Skeletal muscle satellite cell (primary cell): ENCODE results near the gene SURF4.
"Not testable (repeated sequence)": the region's sequence is repeated elsewhere in the genome, so short reads cannot be mapped to it uniquely, and the experiment has no call there.

Source experiments
- H3K27me3 ChIP-seq: 2 replicates; pipeline ENCODE4 v1.7.0; 2013; ENCODE audit warnings: low read length; ENCODE audit not compliant: control insufficient read depth, insufficient read depth
- H3K36me3 ChIP-seq: 2 replicates; pipeline ENCODE4 v1.7.0; 2013; ENCODE audit warnings: mild to moderate bottlenecking, control low read depth, low read length; ENCODE audit not compliant: insufficient read depth
- H3K4me1 ChIP-seq: 2 replicates; pipeline ENCODE4 v1.7.0; 2013; ENCODE audit warnings: low read length; ENCODE audit not compliant: control insufficient read depth, insufficient read depth
- H3K4me2 ChIP-seq: 2 replicates; pipeline ENCODE4 v1.7.0; 2013; ENCODE audit warnings: mild to moderate bottlenecking, low read length
- H3K4me3 ChIP-seq: 2 replicates; pipeline ENCODE4 v1.7.0; 2013; ENCODE audit warnings: low read length
- H3K9ac ChIP-seq: 2 replicates; pipeline ENCODE4 v1.7.0; 2013; ENCODE audit warnings: mild to moderate bottlenecking, low read depth, low read length, moderate library complexity
- H3K9me3 ChIP-seq: replicated peaks from 2 replicates; pipeline ENCODE4 v1.7.0; 2013; ENCODE audit warnings: mild to moderate bottlenecking, control low read depth, low read length

Gene SURF4

DNA sequence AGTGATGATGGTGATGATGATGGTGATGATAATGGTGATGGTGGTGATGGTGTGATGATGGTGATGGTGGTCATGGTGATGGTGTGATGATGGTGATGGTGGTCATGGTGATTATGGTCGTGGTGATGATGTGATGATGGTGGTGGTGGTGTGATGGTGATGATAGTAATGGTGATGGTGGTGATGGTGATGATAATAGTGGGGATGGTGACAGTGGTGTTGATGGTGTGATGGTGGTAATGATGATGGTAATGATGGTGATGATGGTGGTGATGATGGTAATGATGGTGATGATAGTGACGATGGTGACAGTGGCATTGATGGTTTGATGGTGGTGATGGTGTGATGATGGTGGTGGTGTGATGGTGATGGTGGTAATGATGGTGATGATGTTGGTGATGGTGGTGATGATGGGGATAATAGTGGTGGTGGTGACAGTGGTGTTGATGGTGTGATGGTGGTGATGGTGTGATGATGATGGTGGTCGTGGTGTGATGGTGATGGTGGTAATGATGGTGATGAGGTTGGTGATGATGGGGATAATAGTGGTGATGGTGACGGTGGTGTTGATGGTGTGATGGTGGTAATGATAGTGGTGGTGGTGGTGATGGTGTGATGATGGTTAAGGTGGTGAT lies 6.8 kb upstream of the SURF4 start:
- H3K36me3 ChIP-seq, result no peaks in the 10 kb centered on the region
- peaks cover 7% of the 10 kb centered on the region for H3K4me1 ChIP-seq
- H3K27me3 ChIP-seq, result no peaks in the 10 kb centered on the region

DNA sequence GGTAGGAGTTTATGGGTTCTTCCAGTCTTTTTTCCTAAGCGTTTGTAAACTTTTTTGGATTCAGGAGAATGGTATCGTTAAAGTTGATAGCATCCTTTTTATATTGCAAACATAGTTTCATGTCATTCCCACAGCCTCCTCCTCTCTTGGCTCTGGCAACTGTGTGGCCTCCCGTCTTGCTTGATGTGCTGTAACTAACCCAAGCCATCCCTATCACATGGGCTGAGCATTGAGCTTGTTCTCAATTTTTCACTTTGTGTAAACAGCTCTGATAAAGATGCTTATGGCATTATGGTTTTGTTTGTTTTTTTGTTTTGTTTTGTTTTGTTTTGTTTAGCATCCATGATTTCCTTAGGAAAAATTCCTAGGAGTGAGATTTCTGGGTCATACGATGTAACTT lies 4.9 kb upstream of the SURF4 start:
- Histone ChIP-seq H3K9ac (no peak overlapping the region), H3K27me3 (no peaks in the 10 kb centered on the region), H3K4me1 (peaks cover 16% of the 10 kb centered on the region), H3K36me3 (no peaks in the 10 kb centered on the region), H3K4me2 (no peak overlapping the region), H3K9me3 (no peaks in the 10 kb centered on the region), H3K4me3 (no peak overlapping the region)

More for the DNA sequence above, 6.8 kb upstream of the SURF4 start:
- Histone ChIP-seq H3K4me3 (no peak overlapping the region), H3K4me2 (no peak overlapping the region), H3K9me3 (no peaks in the 10 kb centered on the region), H3K9ac (no peak overlapping the region)

DNA sequence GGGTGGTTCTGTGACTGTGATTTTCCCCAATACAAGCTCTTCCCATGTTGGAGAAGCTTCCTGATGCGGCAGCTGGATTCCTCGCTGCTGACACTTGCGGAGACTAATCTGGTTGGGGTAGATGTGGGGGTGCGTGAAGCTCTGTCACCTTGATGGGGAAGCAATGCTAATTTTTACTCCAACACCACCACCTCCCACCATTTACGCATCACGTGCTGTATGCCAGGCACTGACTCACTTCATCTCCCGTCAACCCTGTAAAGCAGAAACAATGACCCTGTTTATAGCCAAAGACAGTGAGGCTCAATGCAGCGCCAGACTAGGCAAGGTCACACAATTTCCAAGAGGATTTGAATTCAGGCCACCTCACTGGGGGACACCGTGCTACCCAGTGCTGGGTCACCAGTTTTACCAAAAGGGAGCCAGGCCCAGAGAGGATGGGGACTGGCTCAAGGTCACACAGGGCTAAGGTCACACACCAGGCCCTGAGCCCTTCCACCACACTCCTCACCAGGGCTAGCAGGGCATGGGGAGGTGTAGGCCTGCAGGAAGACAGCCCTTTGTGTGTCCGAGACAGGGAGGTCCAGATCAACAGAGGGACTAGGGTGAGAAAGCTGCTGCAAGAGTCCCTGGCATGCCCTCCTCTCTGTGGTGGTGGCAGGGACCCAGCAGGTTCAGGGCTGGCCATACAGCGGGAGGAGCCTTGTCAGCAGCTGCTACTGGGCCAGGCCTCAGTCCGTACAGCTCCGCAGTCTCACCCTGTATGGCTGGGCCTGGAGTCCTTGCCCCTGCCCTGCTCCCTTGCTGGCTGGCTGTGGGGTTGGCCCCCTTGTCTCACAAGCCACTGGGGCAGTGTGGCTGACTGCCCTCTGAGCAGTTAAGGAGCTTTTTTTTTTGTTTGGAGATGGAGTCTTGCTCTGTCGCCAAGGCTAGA lies 3.6 kb upstream of the SURF4 start:
- Histone ChIP-seq H3K36me3 (no peaks in the 10 kb centered on the region), H3K9ac (no peak overlapping the region), H3K27me3 (no peaks in the 10 kb centered on the region), H3K9me3 (no peaks in the 10 kb centered on the region), H3K4me2 (no peak overlapping the region), H3K4me3 (no peak overlapping the region), H3K4me1 (peaks cover 16% of the 10 kb centered on the region)

- H3K9me3 ChIP-seq, result no peaks in the 10 kb centered on the region
- no peak overlapping the region for H3K4me3 ChIP-seq
- peaks cover 23% of the 10 kb centered on the region for H3K4me1 ChIP-seq
- H3K27me3 ChIP-seq, result no peaks in the 10 kb centered on the region
- H3K4me2 ChIP-seq, result no peak overlapping the region
- no peak overlapping the region for H3K9ac ChIP-seq
- H3K36me3 ChIP-seq, result no peaks in the 10 kb centered on the region
These were observed 2.6 kb upstream of the SURF4 start for GRCh38 chr9:133378408-133378962.

DNA sequence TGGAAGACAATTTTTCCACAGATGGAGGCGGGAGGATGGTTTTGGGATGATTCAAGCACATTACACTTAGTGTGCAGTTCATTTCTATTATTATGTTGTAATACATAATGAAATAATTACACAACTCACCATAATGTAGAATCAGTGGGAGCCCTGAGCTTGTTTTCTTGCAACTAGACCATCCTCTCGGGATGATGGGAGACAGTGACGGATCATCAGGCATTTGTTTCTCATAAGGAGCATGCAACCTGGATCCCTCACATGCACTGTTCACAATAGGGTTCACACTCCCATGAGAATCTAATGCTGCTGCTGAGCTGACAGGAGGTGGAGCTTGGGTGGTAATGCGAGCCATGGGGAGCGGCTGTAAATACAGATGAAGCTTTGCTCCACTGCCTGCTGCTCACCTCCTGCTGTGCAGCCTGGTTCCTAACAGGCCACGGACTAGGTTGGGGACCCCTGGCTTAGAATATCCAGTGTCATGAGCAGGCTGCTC lies 1.9 kb upstream of the SURF4 start:
- H3K36me3 ChIP-seq, result peaks cover 7% of the 10 kb centered on the region

GRCh38 chr9:133377280-133377679 lies 1.4 kb upstream of the SURF4 start:
- H3K9ac ChIP-seq, H3K4me3 ChIP-seq: not testable (repeated sequence)

More for the DNA sequence above, 1.9 kb upstream of the SURF4 start:
- H3K9me3 ChIP-seq, result no peaks in the 10 kb centered on the region
- H3K4me2 ChIP-seq, result no peak overlapping the region
- peaks cover 23% of the 10 kb centered on the region for H3K4me1 ChIP-seq
- H3K4me3 ChIP-seq, result no peak overlapping the region
- no peak overlapping the region for H3K9ac ChIP-seq
- no peaks in the 10 kb centered on the region for H3K27me3 ChIP-seq

GRCh38 chr9:133375116-133375723 lies 640 bp downstream of the SURF4 start:
- peak overlapping the region; percentile 96 for H3K9ac ChIP-seq
- peaks cover 32% of the 10 kb centered on the region for H3K36me3 ChIP-seq
- H3K4me1 ChIP-seq, result peaks cover 45% of the 10 kb centered on the region
- peak overlapping the region; percentile 92 for H3K4me2 ChIP-seq
- no peaks in the 10 kb centered on the region for H3K27me3 ChIP-seq
- H3K4me3 ChIP-seq, result peak overlapping the region; percentile 93
- H3K9me3 ChIP-seq, result no peaks in the 10 kb centered on the region

More at GRCh38 chr9:133377280-133377679, 1.4 kb upstream of the SURF4 start:
- Histone ChIP-seq H3K4me1 (peaks cover 26% of the 10 kb centered on the region), H3K4me2 (peak overlapping the region; percentile 97), H3K36me3 (peaks cover 11% of the 10 kb centered on the region)
- not testable (repeated sequence) for H3K9me3 ChIP-seq, H3K27me3 ChIP-seq

GRCh38 chr9:133374612-133375115 lies 1.2 kb downstream of the SURF4 start:
- H3K4me3 ChIP-seq, result peak overlapping the region; percentile 93
- H3K9me3 ChIP-seq, result no peaks in the 10 kb centered on the region
- peaks cover 50% of the 10 kb centered on the region for H3K4me1 ChIP-seq

DNA sequence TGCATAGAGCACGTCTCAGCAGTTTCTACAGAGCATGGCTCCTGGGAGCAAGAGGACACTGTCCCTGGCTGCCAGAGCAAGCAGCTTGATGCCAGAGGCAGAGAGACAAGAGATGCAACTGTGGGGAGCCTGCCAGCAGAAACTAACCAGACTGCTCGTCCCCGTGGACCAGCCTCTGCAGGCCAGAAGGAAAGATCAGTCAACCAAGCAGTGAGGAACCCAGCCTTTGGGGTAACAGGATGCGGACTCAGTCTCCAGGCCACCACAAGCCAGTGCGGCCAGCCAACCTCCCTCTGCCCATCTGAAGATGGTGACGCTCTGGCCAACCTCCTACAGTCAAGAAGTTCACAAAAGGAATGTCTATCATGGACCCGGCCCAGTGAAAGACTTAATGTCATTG lies 3.7 kb downstream of the SURF4 start:
- H3K9ac ChIP-seq, result no peak overlapping the region
- peaks cover 66% of the 10 kb centered on the region for H3K4me1 ChIP-seq
- H3K4me2 ChIP-seq, result peak overlapping the region; percentile 20
- no peak overlapping the region for H3K4me3 ChIP-seq
- H3K27me3 ChIP-seq, result no peaks in the 10 kb centered on the region
- peaks cover 51% of the 10 kb centered on the region for H3K36me3 ChIP-seq
- no peaks in the 10 kb centered on the region for H3K9me3 ChIP-seq

More at GRCh38 chr9:133374612-133375115, 1.2 kb downstream of the SURF4 start:
- H3K27me3 ChIP-seq, result no peaks in the 10 kb centered on the region
- peak overlapping the region; percentile 92 for H3K4me2 ChIP-seq
- peaks cover 38% of the 10 kb centered on the region for H3K36me3 ChIP-seq
- peak overlapping the region; percentile 96 for H3K9ac ChIP-seq

GRCh38 chr9:133371261-133371711 lies 4.6 kb downstream of the SURF4 start:
- Histone ChIP-seq H3K27me3 (no peaks in the 10 kb centered on the region), H3K9ac (no peak overlapping the region), H3K4me3 (no peak overlapping the region), H3K4me2 (peak overlapping the region; percentile 20), H3K4me1 (peaks cover 62% of the 10 kb centered on the region), H3K9me3 (no peaks in the 10 kb centered on the region), H3K36me3 (peaks cover 60% of the 10 kb centered on the region)

- Histone ChIP-seq H3K36me3 (peaks cover 66% of the 10 kb centered on the region), H3K4me3 (no peak overlapping the region), H3K9ac (no peak overlapping the region)
These were observed 5.2 kb downstream of the SURF4 start for GRCh38 chr9:133370685-133371084.

More at GRCh38 chr9:133370685-133371084, 5.2 kb downstream of the SURF4 start:
- Histone ChIP-seq H3K27me3 (no peaks in the 10 kb centered on the region), H3K4me1 (peaks cover 61% of the 10 kb centered on the region), H3K4me2 (peak overlapping the region; percentile 6), H3K9me3 (no peaks in the 10 kb centered on the region)
